ENCODE results near the gene C17orf100. TPM values are rescaled to one million over a fixed set of nuclear protein-coding genes. Genes with fewer than 3 reads are reported as not detected.

Gene C17orf100
- total and polyA plus RNA-seq, 8 donors: 1.3 to 7.6 (median 5.6) TPM

- H3K36me3 ChIP-seq: peaks cover 0 to 73% of the 10 kb centered on the region in 2 donors
- no peak overlapping the region for H3K4me3 ChIP-seq
- DNase-seq: no peak
- no peak overlapping the region for H3K27ac ChIP-seq
- H3K27me3 ChIP-seq: no peaks in the 10 kb centered on the region
- no peaks in the 10 kb centered on the region for H3K9me3 ChIP-seq
- TF ChIP-seq, protein P1, sequence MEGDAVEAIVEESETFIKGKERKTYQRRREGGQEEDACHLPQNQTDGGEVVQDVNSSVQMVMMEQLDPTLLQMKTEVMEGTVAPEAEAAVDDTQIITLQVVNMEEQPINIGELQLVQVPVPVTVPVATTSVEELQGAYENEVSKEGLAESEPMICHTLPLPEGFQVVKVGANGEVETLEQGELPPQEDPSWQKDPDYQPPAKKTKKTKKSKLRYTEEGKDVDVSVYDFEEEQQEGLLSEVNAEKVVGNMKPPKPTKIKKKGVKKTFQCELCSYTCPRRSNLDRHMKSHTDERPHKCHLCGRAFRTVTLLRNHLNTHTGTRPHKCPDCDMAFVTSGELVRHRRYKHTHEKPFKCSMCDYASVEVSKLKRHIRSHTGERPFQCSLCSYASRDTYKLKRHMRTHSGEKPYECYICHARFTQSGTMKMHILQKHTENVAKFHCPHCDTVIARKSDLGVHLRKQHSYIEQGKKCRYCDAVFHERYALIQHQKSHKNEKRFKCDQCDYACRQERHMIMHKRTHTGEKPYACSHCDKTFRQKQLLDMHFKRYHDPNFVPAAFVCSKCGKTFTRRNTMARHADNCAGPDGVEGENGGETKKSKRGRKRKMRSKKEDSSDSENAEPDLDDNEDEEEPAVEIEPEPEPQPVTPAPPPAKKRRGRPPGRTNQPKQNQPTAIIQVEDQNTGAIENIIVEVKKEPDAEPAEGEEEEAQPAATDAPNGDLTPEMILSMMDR (IDR thresholded peaks at IDR 0.05): no peak
- ATAC-seq: no peak
- intact Hi-C loops (cut with DNase I): no loop called here
- H3K4me1 ChIP-seq: peaks cover 0 to 6% of the 10 kb centered on the region in 2 donors
These were observed 43.2 kb upstream of the C17orf100 start for GRCh38 chr17:6608321-6608720.

DNA sequence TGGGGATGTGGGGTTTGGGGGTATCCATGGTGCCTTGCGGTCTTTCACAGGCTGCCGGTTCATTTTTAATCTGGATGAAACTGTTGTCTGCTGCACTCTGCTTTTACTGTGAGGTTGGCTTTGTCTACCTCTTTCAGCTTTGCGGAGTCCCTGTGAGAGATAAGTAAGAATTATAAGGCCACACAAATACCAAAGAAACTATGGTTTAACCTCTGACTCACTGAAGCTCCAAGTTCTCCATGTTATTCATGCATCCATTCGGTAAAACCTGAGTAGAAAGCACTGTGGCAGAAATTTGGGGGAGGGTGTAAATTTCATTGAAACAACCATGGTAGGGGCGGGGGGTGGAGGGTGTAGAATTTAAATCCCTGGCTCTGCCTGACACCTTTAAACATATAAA lies 41.6 kb upstream of the C17orf100 start:
- ATAC-seq (no peak), DNase-seq (no peak)
- H3K9me3 ChIP-seq: no peaks in the 10 kb centered on the region
- no peaks in the 10 kb centered on the region for H3K27me3 ChIP-seq
- no peak overlapping the region for H3K27ac ChIP-seq
- TF ChIP-seq, protein P1 (IDR thresholded peaks at IDR 0.05): no peak
- H3K4me1 ChIP-seq: no peaks in the 10 kb centered on the region
- H3K4me3 ChIP-seq: no peak overlapping the region
- intact Hi-C loops (cut with DNase I): no loop called here
- H3K36me3 ChIP-seq: peaks cover 0 to 77% of the 10 kb centered on the region in 2 donors

- no peaks in the 10 kb centered on the region for H3K27me3 ChIP-seq
- peaks cover 0 to 70% of the 10 kb centered on the region in 2 donors for H3K36me3 ChIP-seq
- no peak for ATAC-seq
- TF ChIP-seq, protein P1 (IDR thresholded peaks at IDR 0.05): no peak
- no peak for DNase-seq
- H3K4me1 ChIP-seq: no peaks in the 10 kb centered on the region
- H3K9me3 ChIP-seq: no peaks in the 10 kb centered on the region
- H3K4me3 ChIP-seq: no peak overlapping the region
- H3K27ac ChIP-seq: no peak overlapping the region
- intact Hi-C loops (cut with DNase I): no loop called here
These were observed 40.3 kb upstream of the C17orf100 start for GRCh38 chr17:6611231-6611630.

DNA sequence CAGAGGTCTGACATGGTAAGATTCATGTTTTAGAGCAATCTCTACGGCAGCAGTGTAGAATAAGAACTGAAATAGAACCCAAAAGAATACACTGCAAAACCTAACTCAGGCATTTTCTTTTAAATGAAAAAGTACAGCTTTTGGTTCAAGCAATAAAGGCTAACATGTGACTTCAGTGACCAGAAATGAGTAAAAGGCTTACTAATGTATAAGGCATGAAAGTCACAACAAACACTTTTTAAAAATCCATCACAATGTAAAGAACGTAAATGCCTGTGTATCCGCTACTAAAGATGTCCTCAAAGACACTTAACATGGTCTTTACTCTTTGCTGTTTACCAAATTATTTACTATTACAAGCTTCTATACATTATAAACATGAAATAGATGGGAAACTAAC lies 27.6 kb upstream of the C17orf100 start:
- peaks cover 0 to 71% of the 10 kb centered on the region in 2 donors for H3K36me3 ChIP-seq
- ATAC-seq: no peak
- intact Hi-C loops (cut with DNase I): no loop called here

GRCh38 chr17:6626616-6627015 lies 24.9 kb upstream of the C17orf100 start:
- H3K36me3 ChIP-seq: peaks cover 0 to 62% of the 10 kb centered on the region in 2 donors
- H3K9me3 ChIP-seq: no peaks in the 10 kb centered on the region
- no peaks in the 10 kb centered on the region for H3K4me1 ChIP-seq
- ATAC-seq (no peak), DNase-seq (no peak)
- intact Hi-C loops (cut with DNase I): no loop called here
- no peaks in the 10 kb centered on the region for H3K27me3 ChIP-seq
- TF ChIP-seq, protein P1 (IDR thresholded peaks at IDR 0.05): no peak
- no peak overlapping the region for H3K4me3 ChIP-seq
- H3K27ac ChIP-seq: no peak overlapping the region

More for the DNA sequence above, 27.6 kb upstream of the C17orf100 start:
- no peak overlapping the region for H3K27ac ChIP-seq
- TF ChIP-seq, protein P1 (IDR thresholded peaks at IDR 0.05): no peak
- DNase-seq: no peak
- H3K4me3 ChIP-seq: no peak overlapping the region
- no peaks in the 10 kb centered on the region for H3K4me1 ChIP-seq
- H3K27me3 ChIP-seq: no peaks in the 10 kb centered on the region
- no peaks in the 10 kb centered on the region for H3K9me3 ChIP-seq
